Measurements from ENCODE around the gene COL1A1. TPM values are rescaled to one million over a fixed set of nuclear protein-coding genes. Genes with fewer than 3 reads are reported as not detected.

COL1A1 gene
- polyA plus RNA-seq, 3 donors, result not detected

GRCh38 chr17:50198026-50198669 lies 3.3 kb downstream of the COL1A1 start:
- H3K27ac Mint-ChIP-seq, result no peak overlapping the region
- H3K36me3 Mint-ChIP-seq, result peaks cover 5 to 8% of the 10 kb centered on the region in 2 donors
- H3K36me3 ChIP-seq (replicated peaks in 1 of 2; ENCODE audit: control insufficient read depth in 1 of 2, insufficient read depth in 2 of 2, low read length in 2 of 2), result no peaks in the 10 kb centered on the region
- 7% methylated on average over 3 of the region's 7 CpGs for WGBS (ENCODE audit: insufficient coverage)
- no peak overlapping the region for H3K4me2 ChIP-seq (replicated peaks; ENCODE audit: extremely low read depth, low read length, poor library complexity, severe bottlenecking)
- peaks cover 19% of the 10 kb centered on the region for H3K4me1 Mint-ChIP-seq
- H3K79me2 ChIP-seq (ENCODE audit: insufficient read depth, low read length), result no peaks in the 10 kb centered on the region
- H3K9ac ChIP-seq (ENCODE audit: insufficient read depth, low read length, poor library complexity, severe bottlenecking), result no peak overlapping the region
- H3K27me3 Mint-ChIP-seq (ENCODE audit: low read depth in 3 of 3), result peaks cover 43 to 67% (median 54%) of the 10 kb centered on the region in 3 donors
- DNase-seq, result peak; percentile 39 to 56 (median 56)
- H3K4me1 ChIP-seq (ENCODE audit: control insufficient read depth in 1 of 2, insufficient read depth in 2 of 2, low read length in 2 of 2), result peaks cover 17 to 20% of the 10 kb centered on the region in 2 donors
- peaks cover 18 to 39% of the 10 kb centered on the region in 2 donors for H3K27me3 ChIP-seq (ENCODE audit: control insufficient read depth in 2 of 2, insufficient read depth in 2 of 2, low read length in 2 of 2)
- H3K9me3 Mint-ChIP-seq, result peaks cover 0 to 9% (median 6%) of the 10 kb centered on the region in 7 donors
- intact Hi-C loops (cut with micrococcal nuclease), result loop anchor here in 1 of 2 donors (5.0 kb wide), 1 partner anchor 36 kb away; no protein-coding TSS in a partner anchor
- no peak overlapping the region for H2AFZ ChIP-seq (ENCODE audit: insufficient read depth, low read depth, low read length, poor library complexity, severe bottlenecking)
- H3K27ac ChIP-seq (ENCODE audit: low read depth in 1 of 2, low read length in 2 of 2), result no peak overlapping the region
- H3K4me3 Mint-ChIP-seq, result no peak overlapping the region
- peak; percentile 82 for TF ChIP-seq CTCF (IDR thresholded peaks at IDR 0.05)
- H3K4me3 ChIP-seq (replicated peaks in 1 of 3; ENCODE audit: low read depth in 2 of 3, low read length in 3 of 3), result no peak overlapping the region
- peaks cover 0 to 4% of the 10 kb centered on the region in 2 donors for H3K9me3 ChIP-seq (replicated peaks in 1 of 2; ENCODE audit: control insufficient read depth in 1 of 2, insufficient read depth in 1 of 2, low read length in 2 of 2)
- no peaks in the 10 kb centered on the region for H4K20me1 ChIP-seq (ENCODE audit: insufficient read depth, low read length)

GRCh38 chr17:50196826-50197225 lies 4.6 kb downstream of the COL1A1 start:
- H3K36me3 Mint-ChIP-seq, result peaks cover 5% of the 10 kb centered on the region in 2 donors

More at GRCh38 chr17:50196826-50197225, 4.6 kb downstream of the COL1A1 start:
- Histone ChIP-seq H3K4me2 (replicated peaks; ENCODE audit: extremely low read depth, low read length, poor library complexity, severe bottlenecking) (no peak overlapping the region), H3K36me3 (replicated peaks in 1 of 2; ENCODE audit: control insufficient read depth in 1 of 2, insufficient read depth in 2 of 2, low read length in 2 of 2) (no peaks in the 10 kb centered on the region), H3K9ac (ENCODE audit: insufficient read depth, low read length, poor library complexity, severe bottlenecking) (no peak overlapping the region), H3K4me1 (ENCODE audit: control insufficient read depth in 1 of 2, insufficient read depth in 2 of 2, low read length in 2 of 2) (peaks cover 17 to 20% of the 10 kb centered on the region in 2 donors), H3K79me2 (ENCODE audit: insufficient read depth, low read length) (no peaks in the 10 kb centered on the region), H2AFZ (ENCODE audit: insufficient read depth, low read depth, low read length, poor library complexity, severe bottlenecking) (no peak overlapping the region), H3K27ac (ENCODE audit: low read depth in 1 of 2, low read length in 2 of 2) (no peak overlapping the region), H3K27me3 (ENCODE audit: control insufficient read depth in 2 of 2, insufficient read depth in 2 of 2, low read length in 2 of 2) (peaks cover 8 to 27% of the 10 kb centered on the region in 2 donors), H4K20me1 (ENCODE audit: insufficient read depth, low read length) (no peaks in the 10 kb centered on the region), H3K4me3 (replicated peaks in 1 of 3; ENCODE audit: low read depth in 2 of 3, low read length in 3 of 3) (no peak overlapping the region), H3K9me3 (replicated peaks in 1 of 2; ENCODE audit: control insufficient read depth in 1 of 2, insufficient read depth in 1 of 2, low read length in 2 of 2) (peaks cover 0 to 4% of the 10 kb centered on the region in 2 donors)
- intact Hi-C loops (cut with micrococcal nuclease), result loop anchor here in 1 of 2 donors (5.0 kb wide), 1 partner anchor 35 kb away; no protein-coding TSS in a partner anchor
- WGBS (ENCODE audit: insufficient coverage), result 91% methylated on average over 2 of the region's 6 CpGs
- peak in 1 of 3 donors; percentile 33 for DNase-seq
- no peak for TF ChIP-seq CTCF (IDR thresholded peaks at IDR 0.05)
- Mint-ChIP-seq H3K27me3 (ENCODE audit: low read depth in 3 of 3) (peaks cover 30 to 55% (median 43%) of the 10 kb centered on the region in 3 donors), H3K9me3 (peaks cover 0 to 9% (median 5%) of the 10 kb centered on the region in 7 donors), H3K4me3 (peak overlapping the region in 1 of 2 donors; percentile 7), H3K4me1 (peaks cover 19% of the 10 kb centered on the region), H3K27ac (peak overlapping the region in 1 of 7 donors; percentile 13)

All from CD14-positive monocyte (primary cell).